HG03135 (cell line): ENCODE data around the gene RNF223.
"Not testable (repeated sequence)": the region's sequence is repeated elsewhere in the genome, so short reads cannot be mapped to it uniquely, and the experiment has no call there.

Source experiments
- ATAC-seq: cut with Tn5 transposase; IDR thresholded peaks from one replicate; pipeline ENCODE4 v1.9.1; 2021; ENCODE audit warnings: mild to moderate bottlenecking, moderate library complexity; ENCODE audit not compliant: unreplicated experiment

The RNF223 gene

GRCh38 chr1:1110561-1110971 lies 36.5 kb upstream of the RNF223 start:
- ATAC-seq = no peak

- no peak for ATAC-seq
These were observed 35.6 kb upstream of the RNF223 start for GRCh38 chr1:1109743-1110142.

GRCh38 chr1:1106510-1107221 lies 32.6 kb upstream of the RNF223 start:
- ATAC-seq = no peak

GRCh38 chr1:1104152-1104551 lies 30.0 kb upstream of the RNF223 start:
- ATAC-seq = not testable (repeated sequence)

GRCh38 chr1:1101503-1101902 lies 27.4 kb upstream of the RNF223 start:
- ATAC-seq = no peak

- ATAC-seq = no peak
These were observed 26.2 kb upstream of the RNF223 start for GRCh38 chr1:1100296-1100695.

- no peak for ATAC-seq
These were observed 25.5 kb upstream of the RNF223 start for GRCh38 chr1:1099506-1100183.

- ATAC-seq = no peak
These were observed 24.7 kb upstream of the RNF223 start for GRCh38 chr1:1098681-1099421.

- ATAC-seq = not testable (repeated sequence)
These were observed 22.0 kb upstream of the RNF223 start for GRCh38 chr1:1096136-1096535.

- no peak for ATAC-seq
These were observed 20.9 kb upstream of the RNF223 start for GRCh38 chr1:1094981-1095380.

- ATAC-seq = no peak
These were observed 19.5 kb upstream of the RNF223 start for GRCh38 chr1:1093610-1093943.

- no peak for ATAC-seq
These were observed 18.9 kb upstream of the RNF223 start for GRCh38 chr1:1092894-1093609.

- ATAC-seq = no peak
These were observed 18.2 kb upstream of the RNF223 start for GRCh38 chr1:1092149-1092855.

- no peak for ATAC-seq
These were observed 17.4 kb upstream of the RNF223 start for GRCh38 chr1:1091344-1092148.

- ATAC-seq = no peak
These were observed 16.6 kb upstream of the RNF223 start for GRCh38 chr1:1090424-1091343.

GRCh38 chr1:1089731-1090423 lies 15.8 kb upstream of the RNF223 start:
- ATAC-seq = no peak

GRCh38 chr1:1088801-1089680 lies 14.9 kb upstream of the RNF223 start:
- no peak for ATAC-seq
